Fibroblast of upper back skin (primary cell): ENCODE measurements around the gene LRTM2.

Experiments used
- DNase-seq: peaks from one replicate; pipeline ENCODE4 v3.0.0-alpha.2; 2013

The LRTM2 gene

GRCh38 chr12:1830981-1831963 is 10.9 kb downstream of the LRTM2 start:
- peak; percentile 51 for DNase-seq

DNA sequence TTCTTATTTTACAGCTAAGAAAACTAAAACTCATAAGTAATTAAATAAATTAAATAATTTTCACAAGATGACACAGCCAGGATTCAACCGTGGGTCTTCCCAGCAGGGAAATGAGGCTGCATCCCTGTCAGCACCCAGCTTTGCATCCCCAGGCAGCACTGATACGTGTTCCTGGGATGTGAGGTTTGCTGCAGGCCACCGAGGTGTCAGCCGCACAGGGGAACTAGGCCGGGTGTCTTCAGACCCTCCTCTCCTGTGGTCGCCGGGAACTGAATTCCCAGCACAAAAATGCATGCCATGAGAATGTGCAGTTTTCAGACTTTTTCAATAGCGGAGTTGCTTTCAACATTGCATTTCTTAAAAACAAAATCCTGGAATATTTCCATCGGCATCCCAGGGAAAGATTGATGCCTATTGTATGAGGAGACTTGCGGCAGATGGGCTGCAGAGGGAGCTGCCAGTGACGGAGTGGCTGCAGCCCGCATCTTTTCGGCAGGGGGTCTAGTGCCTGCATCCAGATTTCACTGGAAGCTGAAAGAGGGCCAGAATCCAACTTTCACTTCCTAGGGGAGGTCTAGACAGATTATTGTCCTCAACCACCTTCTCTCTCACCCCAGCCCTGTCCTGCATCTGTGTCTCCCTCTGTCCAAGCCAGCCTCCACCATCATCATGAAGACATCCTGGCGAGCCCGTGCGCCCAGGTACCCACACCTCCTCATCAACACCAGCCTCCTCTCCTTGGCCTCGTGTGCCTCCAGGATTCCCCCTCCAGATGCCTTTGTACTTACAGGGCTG is 12.6 kb downstream of the LRTM2 start:
- DNase-seq = no peak

- DNase-seq = no peak
Measured at GRCh38 chr12:1833596-1834028, 13.2 kb downstream of the LRTM2 start.

- no peak for DNase-seq
Measured at GRCh38 chr12:1834186-1834925, 14.0 kb downstream of the LRTM2 start.

- no peak for DNase-seq
Measured at GRCh38 chr12:1835211-1836131, 15.1 kb downstream of the LRTM2 start.

- DNase-seq = no peak
Measured at GRCh38 chr12:1836241-1836803, 16.0 kb downstream of the LRTM2 start.

- no peak for DNase-seq
Measured at GRCh38 chr12:1836854-1837421, 16.6 kb downstream of the LRTM2 start.

DNA sequence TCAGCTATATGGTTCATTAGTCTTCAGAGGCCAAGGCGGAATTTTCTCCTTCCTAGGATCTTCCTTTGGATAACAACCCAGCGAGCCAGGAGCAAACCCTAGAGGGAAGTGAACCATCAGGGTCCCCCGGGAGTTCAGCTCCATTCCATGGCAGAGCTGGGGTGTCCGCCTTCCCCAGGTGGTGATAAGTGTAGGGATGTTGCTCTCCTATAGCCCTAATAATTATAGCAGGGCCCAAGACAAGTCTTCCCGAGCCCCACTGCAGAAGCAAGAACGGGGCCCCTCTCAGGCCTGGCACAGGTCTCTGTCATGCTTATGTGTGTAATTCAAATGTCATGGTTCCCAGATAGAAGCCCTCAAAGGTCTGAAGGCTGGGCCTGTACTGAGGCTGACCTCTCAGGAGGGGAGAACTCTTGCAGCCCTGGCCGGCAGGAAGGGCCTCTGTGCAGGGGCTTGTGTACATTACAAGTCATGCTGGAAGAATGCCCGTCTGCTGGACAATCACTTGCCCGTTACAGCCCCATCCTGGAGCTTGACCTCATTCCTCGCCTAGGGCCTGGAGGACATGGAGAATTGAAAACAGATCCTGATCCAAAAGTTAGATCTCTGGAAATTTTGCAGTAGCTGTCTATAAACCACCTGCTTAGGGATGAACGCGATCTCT is 17.3 kb downstream of the LRTM2 start:
- no peak for DNase-seq

GRCh38 chr12:1838205-1838993 is 18.0 kb downstream of the LRTM2 start:
- no peak for DNase-seq

DNA sequence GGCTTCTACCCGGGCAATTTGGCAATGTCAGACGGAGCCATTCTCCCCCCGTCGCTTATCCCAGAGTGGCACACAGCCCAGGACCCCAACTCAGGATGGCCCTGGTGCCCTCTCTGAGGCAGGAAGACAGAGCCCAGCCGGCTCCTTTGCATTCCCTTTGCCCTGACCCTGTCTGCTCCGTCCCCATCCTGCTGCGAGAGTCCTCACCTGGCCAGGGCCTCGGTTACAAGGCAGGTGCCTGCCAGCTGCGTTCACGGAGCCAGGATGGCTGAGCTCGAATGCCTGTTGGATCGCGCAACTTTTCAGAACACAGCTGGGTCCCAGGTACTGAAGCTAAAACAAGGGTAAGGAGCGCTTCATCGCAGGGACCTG is 18.6 kb downstream of the LRTM2 start:
- no peak for DNase-seq

DNA sequence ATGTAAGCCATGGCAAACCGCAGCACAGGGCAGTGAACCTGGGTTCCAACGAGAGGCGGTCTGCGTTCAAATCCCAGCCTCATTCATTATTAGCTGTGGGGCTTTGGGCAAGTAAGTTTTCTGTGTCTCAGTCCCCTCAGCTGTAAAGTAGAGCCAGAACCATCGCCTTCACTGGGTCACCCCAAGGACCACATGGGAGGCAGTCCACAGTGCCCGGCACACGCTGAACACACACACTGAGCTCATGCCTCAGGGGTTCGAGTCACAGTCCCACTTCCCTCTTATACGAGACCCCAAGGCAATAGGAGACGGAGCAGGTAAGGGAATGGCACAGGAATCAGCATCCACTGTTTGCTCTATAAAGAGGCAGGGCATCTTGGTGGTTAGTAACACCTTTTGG is 19.1 kb downstream of the LRTM2 start:
- no peak for DNase-seq

DNA sequence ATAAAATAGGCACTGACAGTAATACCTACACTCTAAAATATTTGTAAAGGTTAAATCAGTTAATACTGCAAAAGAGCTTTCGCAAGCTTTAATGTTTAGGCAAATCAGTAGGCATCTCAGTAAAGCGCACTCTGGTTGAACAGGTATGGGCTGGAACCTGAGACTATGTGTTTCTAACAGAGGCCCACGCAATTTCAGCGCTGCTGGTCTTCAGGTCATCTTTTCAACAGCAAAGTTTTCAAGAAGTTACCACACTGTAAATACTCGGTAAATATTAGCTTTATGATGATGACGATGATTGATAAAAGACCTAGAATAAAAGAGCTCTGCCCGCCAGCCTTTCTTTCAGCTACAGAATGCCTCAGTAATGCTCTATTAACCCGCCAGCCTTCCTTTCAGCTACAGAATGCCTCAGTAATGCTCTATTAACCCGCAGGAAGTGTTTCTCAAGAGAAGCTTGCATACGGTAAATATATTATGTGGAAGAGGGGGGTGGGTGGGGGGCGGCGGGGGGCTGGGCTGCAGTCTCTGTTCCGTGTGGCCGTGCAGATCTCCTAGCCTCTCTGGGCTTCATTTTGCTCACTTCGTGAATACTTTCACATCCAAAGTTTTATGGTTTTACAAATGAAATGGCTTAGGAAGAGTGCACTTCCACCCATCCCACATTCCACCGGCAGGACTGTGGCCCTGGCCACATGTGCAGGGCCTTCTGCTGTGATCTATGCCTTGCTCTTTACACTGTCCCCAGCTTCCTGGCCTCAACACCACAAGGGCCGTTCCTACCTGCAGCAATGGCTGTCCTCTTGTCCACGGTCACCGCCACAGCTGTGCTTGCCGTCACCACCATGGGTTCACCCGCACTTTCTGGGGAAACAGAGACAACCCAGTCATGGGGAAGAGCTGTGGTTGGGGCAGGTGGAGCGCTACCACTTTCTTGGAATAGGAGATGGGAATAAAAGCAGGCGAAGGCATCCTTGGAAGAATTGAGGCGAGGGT is 19.9 kb downstream of the LRTM2 start:
- DNase-seq = no peak

DNA sequence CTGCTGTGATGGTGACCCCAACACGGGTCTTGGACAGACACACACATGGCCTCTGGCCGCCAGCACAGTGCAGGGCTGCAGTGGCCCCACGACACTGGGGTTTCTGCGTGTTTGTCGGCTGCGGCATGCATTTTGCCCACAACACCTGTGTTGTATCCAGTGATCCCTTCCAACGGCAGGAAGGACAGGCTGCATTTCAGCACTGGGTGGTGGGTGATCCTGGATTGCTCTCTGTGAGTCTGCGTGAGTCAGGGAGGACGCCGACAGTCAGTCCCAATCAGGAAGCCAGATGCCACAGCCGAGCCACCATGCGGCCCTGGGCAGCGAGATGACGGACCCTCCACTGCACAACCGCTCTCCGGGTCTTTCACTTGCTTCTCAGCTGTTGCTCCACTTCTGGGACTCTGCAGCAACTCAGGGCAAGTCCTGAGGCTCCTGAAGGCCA is 20.6 kb downstream of the LRTM2 start:
- DNase-seq = no peak

DNA sequence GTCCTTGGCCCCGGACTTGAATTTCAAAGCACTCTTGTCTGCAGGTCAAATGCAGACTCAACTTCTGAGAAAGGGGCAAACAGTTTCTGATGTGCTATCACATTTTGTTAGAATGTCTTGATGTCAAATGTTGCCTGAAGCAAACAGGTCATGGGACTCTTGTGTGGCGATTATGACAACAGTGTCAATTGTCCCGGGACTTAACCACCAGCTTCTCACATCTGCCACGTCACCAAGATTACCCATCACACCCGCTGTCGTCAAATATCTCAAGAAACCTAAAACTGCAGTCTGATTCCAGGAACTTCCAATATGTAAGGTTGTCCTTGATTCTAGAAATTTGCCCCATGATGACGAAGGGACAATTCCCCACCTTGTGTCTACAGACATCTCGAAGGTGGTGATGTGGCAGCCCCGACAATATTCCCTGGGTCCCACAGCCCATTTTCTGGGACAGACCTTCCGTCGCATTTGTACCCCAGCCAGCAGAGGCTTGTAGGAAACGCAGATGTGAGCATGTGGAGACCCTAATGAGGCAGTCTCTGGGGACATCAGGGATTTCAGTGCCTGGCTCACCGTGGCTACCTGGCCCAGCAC is 21.3 kb downstream of the LRTM2 start:
- DNase-seq = no peak

DNA sequence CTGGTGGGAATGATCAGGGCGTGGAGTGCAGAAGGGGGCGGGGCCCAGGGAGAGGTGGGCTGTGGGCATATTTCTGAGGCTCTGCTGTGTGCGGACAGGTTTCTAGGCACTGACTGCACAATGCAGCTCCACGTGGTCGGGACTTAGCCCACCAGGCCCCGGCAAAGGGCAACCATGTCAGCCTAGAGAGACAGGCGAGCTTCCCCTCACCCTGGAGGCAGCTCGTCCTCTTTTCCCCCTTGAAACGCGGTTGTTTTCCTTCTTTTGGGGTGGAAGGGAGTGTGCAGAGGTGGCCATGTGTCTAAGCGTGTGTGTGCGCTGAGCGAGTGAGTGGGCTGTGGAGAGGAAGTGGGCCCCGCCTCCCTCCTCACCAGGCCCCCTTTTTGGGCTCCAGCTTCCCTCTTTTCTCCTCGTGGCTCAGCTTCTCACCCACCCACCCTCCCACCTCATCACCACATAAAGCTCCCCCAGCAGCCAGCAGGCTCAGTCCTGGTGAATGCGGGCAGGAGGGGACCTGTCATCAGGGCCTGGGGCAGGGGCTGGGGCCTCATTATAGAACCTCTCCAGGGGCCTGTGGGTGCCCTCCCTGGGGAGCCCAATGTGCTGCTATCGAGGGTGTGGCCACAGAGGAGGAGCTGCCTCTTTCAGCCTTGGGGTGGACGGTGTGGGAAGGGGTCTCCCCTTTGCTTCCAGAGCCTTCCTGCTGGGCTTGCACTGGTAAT is 22.0 kb downstream of the LRTM2 start:
- no peak for DNase-seq

GRCh38 chr12:1842905-1843640 is 22.7 kb downstream of the LRTM2 start:
- DNase-seq = no peak

DNA sequence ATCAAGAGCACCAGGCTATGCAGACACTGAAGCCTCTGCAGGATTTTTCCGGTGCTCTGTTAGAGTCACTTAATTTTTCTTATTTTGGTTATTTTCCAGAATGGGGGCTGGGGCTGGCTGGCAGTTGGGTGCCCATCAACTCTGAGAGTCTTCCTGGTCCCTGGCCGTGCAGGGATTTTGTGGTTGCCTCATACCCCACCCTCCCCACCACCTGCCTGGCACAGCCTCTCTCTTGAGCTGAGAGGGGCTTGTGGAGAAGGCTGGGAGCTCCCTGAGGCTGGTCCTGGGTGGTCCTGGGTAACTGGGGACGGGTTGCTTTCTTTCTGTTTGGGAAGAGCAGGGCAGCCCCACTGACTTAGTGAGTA is 23.3 kb downstream of the LRTM2 start:
- DNase-seq = no peak
